Stimulated activated CD4-positive, alpha-beta T cell treated with anti-CD3 and anti-CD28 coated beads, TNF-alpha, amount 100 ng/mL, for 1 hour (primary cell): ENCODE data around the gene ALOXE3.

Experiments used
- DNase-seq, 3 donors: peaks; one replicate each; pipeline ENCODE4 v3.0.0-alpha.2; 2020; ENCODE audit warnings: low read depth in 3 of 3, low spot score in 1 of 3

Gene ALOXE3

GRCh38 chr17:8055851-8056231 lies 62.5 kb downstream of the ALOXE3 start:
- no peak for DNase-seq

- DNase-seq: no peak
Observed at GRCh38 chr17:8053600-8053999, 64.7 kb downstream of the ALOXE3 start.

- no peak for DNase-seq
Observed at GRCh38 chr17:8052256-8053252, 65.8 kb downstream of the ALOXE3 start.

- no peak for DNase-seq
Observed at GRCh38 chr17:8051831-8052230, 66.5 kb downstream of the ALOXE3 start.

- no peak for DNase-seq
Observed at GRCh38 chr17:8048736-8049135, 69.6 kb downstream of the ALOXE3 start.

- no peak for DNase-seq
Observed at GRCh38 chr17:8048236-8048635, 70.1 kb downstream of the ALOXE3 start.

- no peak for DNase-seq
Observed at GRCh38 chr17:8047769-8048110, 70.6 kb downstream of the ALOXE3 start.

GRCh38 chr17:8046929-8047768 lies 71.2 kb downstream of the ALOXE3 start:
- DNase-seq: no peak

- DNase-seq: no peak
Observed at GRCh38 chr17:8046306-8046928, 71.9 kb downstream of the ALOXE3 start.
